Nephron (organoid): ENCODE data around the gene HINT2.

Experiments
- H3K27ac Mint-ChIP-seq, 3 experiments: 2 replicates each; pipeline ENCODE4 v1.8.0; 2020; ENCODE audit warnings: mixed read lengths in 3 of 3, mild to moderate bottlenecking in 2 of 3, moderate library complexity in 1 of 3
- H3K27me3 Mint-ChIP-seq: 2 replicates; pipeline ENCODE4 v1.8.0; 2021; ENCODE audit warnings: low read depth, mild to moderate bottlenecking, moderate library complexity, mixed read lengths
- H3K36me3 Mint-ChIP-seq: 2 replicates; pipeline ENCODE4 v1.8.0; 2020; ENCODE audit warnings: low read depth, mixed read lengths
- H3K4me1 Mint-ChIP-seq: 2 replicates; pipeline ENCODE4 v1.8.0; 2020; ENCODE audit warnings: mixed read lengths
- H3K4me3 Mint-ChIP-seq, 3 experiments: 2 replicates each; pipeline ENCODE4 v1.8.0; 2020; ENCODE audit warnings: mild to moderate bottlenecking in 3 of 3, mixed read lengths in 3 of 3, moderate library complexity in 2 of 3
- H3K9me3 Mint-ChIP-seq: 2 replicates; pipeline ENCODE4 v1.8.0; 2020; ENCODE audit warnings: mixed read lengths
- CTCF ChIP-seq, 3 experiments: fragments of 200-600 bp; sonication (generic); IDR thresholded peaks; one replicate each; pipeline ENCODE4 v1.5.0; 2021; ENCODE audit warnings: antibody characterized with exemption in 3 of 3; ENCODE audit not compliant: unreplicated experiment in 3 of 3

Gene HINT2

GRCh38 chr9:35842795-35843194 is 28.0 kb upstream of the HINT2 start:
- Mint-ChIP-seq H3K4me3 (no peak overlapping the region), H3K36me3 (peaks cover 45% of the 10 kb centered on the region), H3K9me3 (no peaks in the 10 kb centered on the region), H3K4me1 (peaks cover 31% of the 10 kb centered on the region), H3K27me3 (peaks cover 9% of the 10 kb centered on the region), H3K27ac (no peak overlapping the region)
- no peak for TF ChIP-seq CTCF (IDR thresholded peaks at IDR 0.05; ENCODE audit: unreplicated experiment in 3 of 3)

- no peak for TF ChIP-seq CTCF (IDR thresholded peaks at IDR 0.05; ENCODE audit: unreplicated experiment in 3 of 3)
Observed at GRCh38 chr9:35842020-35842745, 27.3 kb upstream of the HINT2 start.

GRCh38 chr9:35841645-35841900 is 26.7 kb upstream of the HINT2 start:
- H3K27me3 Mint-ChIP-seq: peaks cover 6% of the 10 kb centered on the region
- H3K36me3 Mint-ChIP-seq: peaks cover 33% of the 10 kb centered on the region
- H3K4me3 Mint-ChIP-seq: no peak overlapping the region
- no peak overlapping the region for H3K27ac Mint-ChIP-seq
- peaks cover 19% of the 10 kb centered on the region for H3K4me1 Mint-ChIP-seq
- no peak for TF ChIP-seq CTCF (IDR thresholded peaks at IDR 0.05; ENCODE audit: unreplicated experiment in 3 of 3)
- H3K9me3 Mint-ChIP-seq: no peaks in the 10 kb centered on the region

More at GRCh38 chr9:35842020-35842745, 27.3 kb upstream of the HINT2 start:
- H3K27ac Mint-ChIP-seq: no peak overlapping the region
- peaks cover 25% of the 10 kb centered on the region for H3K4me1 Mint-ChIP-seq
- H3K36me3 Mint-ChIP-seq: peaks cover 39% of the 10 kb centered on the region
- H3K27me3 Mint-ChIP-seq: peaks cover 9% of the 10 kb centered on the region
- no peaks in the 10 kb centered on the region for H3K9me3 Mint-ChIP-seq
- no peak overlapping the region for H3K4me3 Mint-ChIP-seq

- peaks cover 4% of the 10 kb centered on the region for H3K27me3 Mint-ChIP-seq
- H3K9me3 Mint-ChIP-seq: no peaks in the 10 kb centered on the region
- no peak overlapping the region for H3K4me3 Mint-ChIP-seq
- H3K27ac Mint-ChIP-seq: no peak overlapping the region
- no peak for TF ChIP-seq CTCF (IDR thresholded peaks at IDR 0.05; ENCODE audit: unreplicated experiment in 3 of 3)
- H3K36me3 Mint-ChIP-seq: peaks cover 33% of the 10 kb centered on the region
- H3K4me1 Mint-ChIP-seq: peaks cover 19% of the 10 kb centered on the region
Observed at GRCh38 chr9:35840881-35841644, 26.2 kb upstream of the HINT2 start.

- Mint-ChIP-seq H3K27me3 (no peaks in the 10 kb centered on the region), H3K4me1 (peaks cover 11% of the 10 kb centered on the region), H3K27ac (no peak overlapping the region), H3K4me3 (no peak overlapping the region), H3K36me3 (peaks cover 35% of the 10 kb centered on the region), H3K9me3 (no peaks in the 10 kb centered on the region)
- TF ChIP-seq CTCF (IDR thresholded peaks at IDR 0.05; ENCODE audit: unreplicated experiment in 3 of 3): no peak
Observed at GRCh38 chr9:35839926-35840325, 25.1 kb upstream of the HINT2 start.

- H3K36me3 Mint-ChIP-seq: peaks cover 23% of the 10 kb centered on the region
- no peaks in the 10 kb centered on the region for H3K9me3 Mint-ChIP-seq
- H3K4me1 Mint-ChIP-seq: peaks cover 33% of the 10 kb centered on the region
- H3K27me3 Mint-ChIP-seq: no peaks in the 10 kb centered on the region
- no peak overlapping the region for H3K27ac Mint-ChIP-seq
- H3K4me3 Mint-ChIP-seq: no peak overlapping the region
- no peak for TF ChIP-seq CTCF (IDR thresholded peaks at IDR 0.05; ENCODE audit: unreplicated experiment in 3 of 3)
Observed at GRCh38 chr9:35836595-35836994, 21.8 kb upstream of the HINT2 start.
